B cell (primary cell): ENCODE data around the gene DIPK1B. TPM values are rescaled to one million over a fixed set of nuclear protein-coding genes. Genes with fewer than 3 reads are reported as not detected.
A peak's percentile ranks its signal among the peaks of the same experiment; 100 is the strongest.

Experiments
- ATAC-seq: fragments of 200-7000 bp; cut with Tn5 transposase; one replicate; pipeline ENCODE4 v1.10.0; 2021; ENCODE audit warnings: low read depth, mild to moderate bottlenecking, moderate number of reproducible peaks, moderate library complexity
- CTCF ChIA-PET: fragments of 350-600 bp; sonication (Branson Sonifier 250); formaldehyde crosslinking; loops from one replicate; lab custom pipeline; 2021; ENCODE audit warnings: antibody characterized with exemption, inconsistent platforms; lab: Charles Lee
- POLR2A ChIA-PET: fragments of 350-600 bp; sonication (Branson Sonifier 250); formaldehyde crosslinking; loops from one replicate; lab custom pipeline; 2021; ENCODE audit warnings: antibody characterized with exemption; lab: Charles Lee
- DNase-seq: peaks from one replicate; pipeline ENCODE4 v3.0.0; 2013
- H2AFZ ChIP-seq: 2 replicates; pipeline ENCODE4 v1.6.1; 2012; ENCODE audit warnings: mild to moderate bottlenecking, low read depth, low read length; ENCODE audit not compliant: insufficient read depth, poor library complexity, severe bottlenecking
- H3K27ac ChIP-seq, 2 donors: 1 replicate in 1 of 2; 2 replicates in 1 of 2; pipeline ENCODE4 v1.5.1; 2012 to 2013; ENCODE audit warnings: low read length in 2 of 2, mild to moderate bottlenecking in 2 of 2, moderate library complexity in 1 of 2
- H3K27me3 ChIP-seq, 4 experiments: fragments of 200-600 bp in 1 of 4; sonication (generic) in 1 of 4; replicated peaks in 1 of 4; 1 replicate in 2 of 4; 2 replicates in 2 of 4; pipeline versions ENCODE4 v1.6.1 to v1.7.0; 2013 to 2016; ENCODE audit warnings: low read length in 3 of 4, mild to moderate bottlenecking in 2 of 4, mixed read lengths in 1 of 4, moderate library complexity in 1 of 4; ENCODE audit not compliant: insufficient read depth in 4 of 4, control insufficient read depth in 3 of 4; ENCODE audit errors: control extremely low read depth in 1 of 4
- H3K36me3 ChIP-seq, 2 experiments: replicated peaks in 1 of 2; 1 replicate in 1 of 2; 2 replicates in 1 of 2; pipeline versions ENCODE4 v1.6.1 to v1.7.1; 2013; ENCODE audit warnings: low read length in 1 of 2; ENCODE audit not compliant: insufficient read depth in 2 of 2, control insufficient read depth in 1 of 2; ENCODE audit errors: control extremely low read depth in 1 of 2, extremely low read depth in 1 of 2
- H3K4me1 ChIP-seq, 2 donors: fragments of 200-600 bp in 1 of 2; sonication (generic) in 1 of 2; 1 replicate in 1 of 2; 2 replicates in 1 of 2; pipeline versions ENCODE4 v1.5.1 to v1.6.1; 2013 to 2017; ENCODE audit warnings: low read length in 2 of 2; ENCODE audit not compliant: control insufficient read depth in 2 of 2, insufficient read depth in 2 of 2
- H3K4me2 ChIP-seq: replicated peaks from 2 replicates; pipeline ENCODE3; 2012; ENCODE audit warnings: mild to moderate bottlenecking, low read depth, low read length; ENCODE audit not compliant: poor library complexity, severe bottlenecking
- H3K4me3 ChIP-seq, 5 experiments: fragments of 200-600 bp in 1 of 5; sonication (generic) in 1 of 5; 1 replicate in 3 of 5; 2 replicates in 2 of 5; pipeline versions ENCODE4 v1.5.1 to v1.7.0; 2011 to 2016; ENCODE audit warnings: low read length in 4 of 5, mild to moderate bottlenecking in 4 of 5, low read depth in 2 of 5, control low read depth in 1 of 5, moderate library complexity in 1 of 5; ENCODE audit not compliant: insufficient read depth in 1 of 5; ENCODE audit errors: control extremely low read depth in 1 of 5, extremely low read depth in 1 of 5
- H3K79me2 ChIP-seq: fragments of 200-600 bp; sonication (generic); one replicate; pipeline ENCODE4 v1.6.0; 2016; ENCODE audit warnings: low read length; ENCODE audit not compliant: control insufficient read depth, insufficient read depth
- H3K9ac ChIP-seq: fragments of 200-600 bp; sonication (generic); 2 replicates; pipeline ENCODE4 v1.6.1; 2017; ENCODE audit warnings: mild to moderate bottlenecking, low read length, moderate library complexity
- H3K9me3 ChIP-seq, 3 donors: one replicate each; pipeline versions ENCODE4 v1.6.1 to v1.7.1; 2013; ENCODE audit warnings: low read length in 2 of 3; ENCODE audit not compliant: control insufficient read depth in 2 of 3, insufficient read depth in 1 of 3; ENCODE audit errors: control extremely low read depth in 1 of 3
- H4K20me1 ChIP-seq: 2 replicates; pipeline ENCODE4 v1.6.0; 2012; ENCODE audit warnings: mild to moderate bottlenecking, low read length; ENCODE audit not compliant: insufficient read depth, control insufficient read depth, poor library complexity, severe bottlenecking
- H3K27ac Mint-ChIP-seq: one replicate; pipeline ENCODE4 v1.8.0; 2021; ENCODE audit warnings: mixed read lengths
- H3K27me3 Mint-ChIP-seq: one replicate; pipeline ENCODE4 v1.8.0; 2021; ENCODE audit warnings: mixed read lengths
- H3K4me1 Mint-ChIP-seq: one replicate; pipeline ENCODE4 v1.8.0; 2021; ENCODE audit warnings: mixed read lengths
- H3K4me3 Mint-ChIP-seq: one replicate; pipeline ENCODE4 v1.8.0; 2021; ENCODE audit warnings: mixed read lengths
- H3K9me3 Mint-ChIP-seq: one replicate; pipeline ENCODE4 v1.8.0; 2022; ENCODE audit warnings: mixed read lengths; ENCODE audit not compliant: insufficient read depth
- EZH2 ChIP-seq: IDR thresholded peaks from 2 replicates; pipeline ENCODE4 v1.6.1; 2012; ENCODE audit warnings: borderline replicate concordance, low read depth, mild to moderate bottlenecking, moderate library complexity, low read length; ENCODE audit not compliant: insufficient read depth, poor library complexity, severe bottlenecking
- WGBS: methylation state at CpG from one replicate; pipeline ENCODE4 v1.1.5; 2013; ENCODE audit warnings: missing lambda C conversion rate; ENCODE audit not compliant: insufficient coverage; 5-methylcytosine and 5-hydroxymethylcytosine counted together
- intact Hi-C: fragments of 100-400 bp; cut with micrococcal nuclease; formaldehyde crosslinking; loops from one replicate; pipeline ENCODE4 v1.10.0; 2022
- polyA plus RNA-seq: library from polyadenylated mRNA; depleted of rRNA; stranded (reverse); fragments of >200 nt; gene quantifications from 2 replicates; pipeline ENCODE4 v1.2.3, GENCODE V29; 2012
- total RNA-seq, 2 donors: library from RNA; stranded (reverse); fragments of 120-200 nt in 1 of 2; gene quantifications; 1 replicate in 1 of 2; 2 replicates in 1 of 2; pipeline versions ENCODE4 v1.2.3 to v1.2.4, GENCODE V29; 2013 to 2022
- TF ChIP-seq, protein P1 (sequence below): fragments of 200-600 bp; IDR thresholded peaks from one replicate; pipeline ENCODE4 v1.8.0; 2022; ENCODE audit warnings: antibody characterized with exemption, mild to moderate bottlenecking

The DIPK1B gene
- total and polyA plus RNA-seq, 2 donors (not counting 1 experiment from before 2014, with no cell fraction given): 9.6 TPM

DNA sequence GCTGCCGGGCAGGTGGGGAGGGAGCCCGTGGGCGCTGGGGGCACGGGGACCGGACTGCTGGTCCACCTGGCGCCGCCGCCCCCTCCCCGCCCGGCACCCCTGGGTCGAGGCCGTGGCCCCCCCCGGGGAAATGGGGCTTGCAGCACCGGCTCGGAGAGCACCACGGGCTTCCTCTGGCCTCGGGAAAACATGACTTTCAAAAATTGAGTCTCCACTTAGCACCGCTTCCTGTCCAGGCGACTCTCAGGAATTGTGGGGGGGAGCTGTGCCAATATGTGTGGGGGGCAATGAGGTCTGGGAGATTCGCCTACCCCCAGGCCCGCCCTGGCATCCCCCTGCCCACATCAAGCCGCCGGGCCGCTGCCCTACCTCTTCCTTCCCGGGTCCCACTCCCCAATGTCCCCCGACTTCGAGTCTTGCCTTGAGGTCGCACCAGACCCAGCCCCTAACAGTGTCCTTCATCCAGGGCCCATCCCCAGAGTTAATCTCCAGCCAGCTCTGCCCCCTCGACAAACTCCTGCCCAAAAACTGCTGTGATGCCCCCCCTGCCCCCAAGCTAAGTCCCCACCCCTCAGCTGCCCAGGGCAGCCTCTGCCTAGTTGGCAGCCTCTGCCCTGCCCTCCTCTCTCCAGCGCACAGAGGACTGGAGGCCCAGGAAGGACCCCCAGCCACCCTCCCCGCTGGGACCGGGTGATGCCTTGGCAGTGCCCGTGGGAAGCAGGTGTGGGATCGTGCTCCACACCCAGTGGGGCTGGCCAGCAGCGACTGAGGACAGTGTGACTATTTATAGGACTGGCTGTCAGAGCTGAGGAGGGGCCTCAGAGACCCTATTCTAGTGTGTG, 45.8 kb upstream of the DIPK1B start:
- no peaks in the 10 kb centered on the region for H3K36me3 ChIP-seq
- H3K79me2 ChIP-seq: no peaks in the 10 kb centered on the region
- no peak overlapping the region for H3K27ac Mint-ChIP-seq
- no peaks in the 10 kb centered on the region for H3K9me3 Mint-ChIP-seq
- ATAC-seq (no peak), DNase-seq (peak; percentile 30)
- peaks cover 12% of the 10 kb centered on the region for H3K4me1 Mint-ChIP-seq
- no peaks in the 10 kb centered on the region for H4K20me1 ChIP-seq
- WGBS: 41% methylated on average over 29 of the region's 35 CpGs
- H3K27ac ChIP-seq: no peak overlapping the region
- peaks cover 0 to 11% (median 0%) of the 10 kb centered on the region in 3 donors for H3K9me3 ChIP-seq
- H3K4me3 ChIP-seq: peak overlapping the region in 1 of 5 experiments; percentile 15
- intact Hi-C loops: loop anchor here (10.0 kb wide), 1 partner anchor 48 kb away; the partner anchor contains the start of gene DIPK1B
- H3K27me3 Mint-ChIP-seq: peaks cover 15% of the 10 kb centered on the region
- CTCF ChIA-PET: no interaction called here
- H3K27me3 ChIP-seq: peaks cover 0 to 57% (median 27%) of the 10 kb centered on the region in 4 experiments
- no peak overlapping the region for H2AFZ ChIP-seq
- peak overlapping the region; percentile 60 for H3K4me2 ChIP-seq
- peak overlapping the region; percentile 23 for H3K9ac ChIP-seq
- H3K4me3 Mint-ChIP-seq: peak overlapping the region; percentile 73
- H3K4me1 ChIP-seq: peaks cover 8 to 16% of the 10 kb centered on the region in 2 donors
- no peak for TF ChIP-seq EZH2
- TF ChIP-seq, protein P1, sequence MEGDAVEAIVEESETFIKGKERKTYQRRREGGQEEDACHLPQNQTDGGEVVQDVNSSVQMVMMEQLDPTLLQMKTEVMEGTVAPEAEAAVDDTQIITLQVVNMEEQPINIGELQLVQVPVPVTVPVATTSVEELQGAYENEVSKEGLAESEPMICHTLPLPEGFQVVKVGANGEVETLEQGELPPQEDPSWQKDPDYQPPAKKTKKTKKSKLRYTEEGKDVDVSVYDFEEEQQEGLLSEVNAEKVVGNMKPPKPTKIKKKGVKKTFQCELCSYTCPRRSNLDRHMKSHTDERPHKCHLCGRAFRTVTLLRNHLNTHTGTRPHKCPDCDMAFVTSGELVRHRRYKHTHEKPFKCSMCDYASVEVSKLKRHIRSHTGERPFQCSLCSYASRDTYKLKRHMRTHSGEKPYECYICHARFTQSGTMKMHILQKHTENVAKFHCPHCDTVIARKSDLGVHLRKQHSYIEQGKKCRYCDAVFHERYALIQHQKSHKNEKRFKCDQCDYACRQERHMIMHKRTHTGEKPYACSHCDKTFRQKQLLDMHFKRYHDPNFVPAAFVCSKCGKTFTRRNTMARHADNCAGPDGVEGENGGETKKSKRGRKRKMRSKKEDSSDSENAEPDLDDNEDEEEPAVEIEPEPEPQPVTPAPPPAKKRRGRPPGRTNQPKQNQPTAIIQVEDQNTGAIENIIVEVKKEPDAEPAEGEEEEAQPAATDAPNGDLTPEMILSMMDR: no peak
- POLR2A ChIA-PET: no interaction called here
